NB4 (cell line): ENCODE measurements around the gene COL4A2.

Source experiments
- POLR2A ChIP-seq: IDR thresholded peaks from 2 replicates; pipeline ENCODE4 v1.6.1; 2011; ENCODE audit warnings: mild to moderate bottlenecking; ENCODE audit not compliant: insufficient read length; ENCODE audit errors: extremely low read depth
- TF ChIP-seq, protein P1 (sequence below): IDR thresholded peaks from one replicate; pipeline ENCODE4 v1.5.1; 2012; ENCODE audit warnings: low read depth, low read length

DNA sequence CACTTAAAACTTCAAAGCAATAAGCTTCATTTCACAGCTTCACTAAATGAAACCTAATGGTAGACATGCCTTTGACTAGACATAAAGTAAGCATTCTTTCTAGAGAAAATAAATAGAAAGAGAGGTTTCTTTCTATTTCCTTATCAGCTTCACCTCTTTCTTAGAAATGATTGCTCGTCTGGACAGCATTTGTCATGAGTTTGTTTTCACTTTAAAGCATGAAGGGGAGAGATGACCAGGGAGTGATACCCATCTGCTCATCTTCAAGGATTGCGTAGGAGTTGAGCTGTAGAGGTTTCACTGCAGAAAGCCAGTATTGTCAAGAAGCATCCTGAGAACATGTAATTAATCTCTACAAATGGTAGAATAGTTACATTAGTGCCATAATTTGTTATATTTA is 61.3 kb downstream of the COL4A2 start:
- TF ChIP-seq, protein P1, sequence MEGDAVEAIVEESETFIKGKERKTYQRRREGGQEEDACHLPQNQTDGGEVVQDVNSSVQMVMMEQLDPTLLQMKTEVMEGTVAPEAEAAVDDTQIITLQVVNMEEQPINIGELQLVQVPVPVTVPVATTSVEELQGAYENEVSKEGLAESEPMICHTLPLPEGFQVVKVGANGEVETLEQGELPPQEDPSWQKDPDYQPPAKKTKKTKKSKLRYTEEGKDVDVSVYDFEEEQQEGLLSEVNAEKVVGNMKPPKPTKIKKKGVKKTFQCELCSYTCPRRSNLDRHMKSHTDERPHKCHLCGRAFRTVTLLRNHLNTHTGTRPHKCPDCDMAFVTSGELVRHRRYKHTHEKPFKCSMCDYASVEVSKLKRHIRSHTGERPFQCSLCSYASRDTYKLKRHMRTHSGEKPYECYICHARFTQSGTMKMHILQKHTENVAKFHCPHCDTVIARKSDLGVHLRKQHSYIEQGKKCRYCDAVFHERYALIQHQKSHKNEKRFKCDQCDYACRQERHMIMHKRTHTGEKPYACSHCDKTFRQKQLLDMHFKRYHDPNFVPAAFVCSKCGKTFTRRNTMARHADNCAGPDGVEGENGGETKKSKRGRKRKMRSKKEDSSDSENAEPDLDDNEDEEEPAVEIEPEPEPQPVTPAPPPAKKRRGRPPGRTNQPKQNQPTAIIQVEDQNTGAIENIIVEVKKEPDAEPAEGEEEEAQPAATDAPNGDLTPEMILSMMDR = no peak
- no peak for TF ChIP-seq POLR2A
